Type B pancreatic cell (in vitro differentiated cells): ENCODE data around the gene MOB1A. TPM values are rescaled to one million over a fixed set of nuclear protein-coding genes. Genes with fewer than 3 reads are reported as not detected.
"Not testable (repeated sequence)": the region's sequence is repeated elsewhere in the genome, so short reads cannot be mapped to it uniquely, and the experiment has no call there.

Source experiments
- DNase-seq: peaks from one replicate; pipeline ENCODE4 v3.0.0; 2021; ENCODE audit warnings: mixed read lengths; ENCODE audit not compliant: unreplicated experiment; ENCODE audit errors: extremely low spot score
- H3K27ac Mint-ChIP-seq: 2 replicates; pipeline ENCODE4 v1.8.0; 2021; ENCODE audit warnings: mild to moderate bottlenecking, mixed read lengths
- H3K27me3 Mint-ChIP-seq: 2 replicates; pipeline ENCODE4 v1.8.0; 2021; ENCODE audit warnings: mixed read lengths
- H3K36me3 Mint-ChIP-seq: 2 replicates; pipeline ENCODE4 v1.8.0; 2021; ENCODE audit warnings: mixed read lengths
- H3K4me1 Mint-ChIP-seq: one replicate; pipeline ENCODE4 v1.8.0; 2021; ENCODE audit warnings: mixed read lengths; ENCODE audit not compliant: unreplicated experiment
- H3K4me3 Mint-ChIP-seq: 2 replicates; pipeline ENCODE4 v1.8.0; 2021; ENCODE audit warnings: mild to moderate bottlenecking, mixed read lengths
- H3K9me3 Mint-ChIP-seq: 2 replicates; pipeline ENCODE4 v1.8.0; 2021; ENCODE audit warnings: mixed read lengths
- CTCF ChIP-seq: fragments of 200-600 bp; sonication (generic); conservative IDR thresholded peaks from 2 replicates; pipeline ENCODE4 v1.5.0; 2021; ENCODE audit warnings: antibody characterized with exemption, mild to moderate bottlenecking
- total RNA-seq: library from RNA; stranded (reverse); gene quantifications from 2 replicates; pipeline ENCODE4 v1.2.1, GENCODE V29; 2021; ENCODE audit warnings: low replicate concordance

MOB1A gene
- total RNA-seq, 1 donor from 2014 or later: 95.4 TPM

- Mint-ChIP-seq H3K27ac (no peak overlapping the region), H3K9me3 (no peaks in the 10 kb centered on the region), H3K27me3 (no peaks in the 10 kb centered on the region), H3K4me1 (peaks cover 10% of the 10 kb centered on the region), H3K4me3 (no peak overlapping the region), H3K36me3 (peaks cover 6% of the 10 kb centered on the region)
- no peak for TF ChIP-seq CTCF
- DNase-seq: no peak
Measured at GRCh38 chr2:74222300-74222650, 43.6 kb upstream of the MOB1A start.

- H3K36me3 Mint-ChIP-seq: peaks cover 6% of the 10 kb centered on the region
- no peak for TF ChIP-seq CTCF
- no peaks in the 10 kb centered on the region for H3K9me3 Mint-ChIP-seq
- no peak overlapping the region for H3K4me3 Mint-ChIP-seq
- no peak overlapping the region for H3K27ac Mint-ChIP-seq
- DNase-seq: no peak
- peaks cover 10% of the 10 kb centered on the region for H3K4me1 Mint-ChIP-seq
- no peaks in the 10 kb centered on the region for H3K27me3 Mint-ChIP-seq
Measured at GRCh38 chr2:74221604-74222299, 43.1 kb upstream of the MOB1A start.

GRCh38 chr2:74221091-74221490 lies 42.4 kb upstream of the MOB1A start:
- no peak overlapping the region for H3K27ac Mint-ChIP-seq
- H3K27me3 Mint-ChIP-seq: no peaks in the 10 kb centered on the region
- H3K36me3 Mint-ChIP-seq: peaks cover 7% of the 10 kb centered on the region
- H3K4me1 Mint-ChIP-seq: peaks cover 4% of the 10 kb centered on the region
- no peaks in the 10 kb centered on the region for H3K9me3 Mint-ChIP-seq
- TF ChIP-seq CTCF: no peak
- no peak for DNase-seq
- no peak overlapping the region for H3K4me3 Mint-ChIP-seq

GRCh38 chr2:74219846-74220486 lies 41.3 kb upstream of the MOB1A start:
- Mint-ChIP-seq H3K36me3 (peaks cover 11% of the 10 kb centered on the region), H3K4me3 (no peak overlapping the region), H3K27ac (no peak overlapping the region), H3K27me3 (no peaks in the 10 kb centered on the region), H3K4me1 (no peaks in the 10 kb centered on the region), H3K9me3 (no peaks in the 10 kb centered on the region)
- DNase-seq: no peak
- TF ChIP-seq CTCF: no peak

- H3K4me3 Mint-ChIP-seq: no peak overlapping the region
- H3K36me3 Mint-ChIP-seq: peaks cover 13% of the 10 kb centered on the region
- TF ChIP-seq CTCF: no peak
- H3K9me3 Mint-ChIP-seq: no peaks in the 10 kb centered on the region
- H3K27me3 Mint-ChIP-seq: no peaks in the 10 kb centered on the region
- no peaks in the 10 kb centered on the region for H3K4me1 Mint-ChIP-seq
- no peak for DNase-seq
- no peak overlapping the region for H3K27ac Mint-ChIP-seq
Measured at GRCh38 chr2:74216642-74217041, 38.0 kb upstream of the MOB1A start.

GRCh38 chr2:74215771-74216170 lies 37.1 kb upstream of the MOB1A start:
- H3K4me1 Mint-ChIP-seq, H3K27me3 Mint-ChIP-seq, H3K4me3 Mint-ChIP-seq, H3K9me3 Mint-ChIP-seq, H3K27ac Mint-ChIP-seq, DNase-seq: not testable (repeated sequence)
- H3K36me3 Mint-ChIP-seq: peaks cover 10% of the 10 kb centered on the region
